ENCODE measurements around the gene ELP4. TPM values are rescaled to one million over a fixed set of nuclear protein-coding genes. Genes with fewer than 3 reads are reported as not detected.

The ELP4 gene
- polyA plus RNA-seq, 3 donors = 6.0 to 17.8 (median 16.4) TPM

GRCh38 chr11:31817621-31818424, 308.3 kb downstream of the ELP4 start:
- intact Hi-C loops (cut with micrococcal nuclease) = no loop called here
- WGBS (ENCODE audit: insufficient coverage) = 4% methylated on average over 50 of the region's 58 CpGs
- no peaks in the 10 kb centered on the region for H3K79me2 ChIP-seq (ENCODE audit: insufficient read depth, low read length)
- H3K9me3 ChIP-seq (replicated peaks in 1 of 2; ENCODE audit: control insufficient read depth in 1 of 2, insufficient read depth in 1 of 2, low read length in 2 of 2) = peaks cover 3 to 85% of the 10 kb centered on the region in 2 donors
- no peaks in the 10 kb centered on the region for H4K20me1 ChIP-seq (ENCODE audit: insufficient read depth, low read length)
- no peak for TF ChIP-seq CTCF (IDR thresholded peaks at IDR 0.05)
- H3K4me3 ChIP-seq (replicated peaks in 1 of 3; ENCODE audit: low read depth in 2 of 3, low read length in 3 of 3) = no peak overlapping the region
- peaks cover 11 to 30% of the 10 kb centered on the region in 2 donors for H3K4me1 ChIP-seq (ENCODE audit: control insufficient read depth in 1 of 2, insufficient read depth in 2 of 2, low read length in 2 of 2)
- peaks cover 90 to 100% of the 10 kb centered on the region in 2 donors for H3K27me3 ChIP-seq (ENCODE audit: control insufficient read depth in 2 of 2, insufficient read depth in 2 of 2, low read length in 2 of 2)
- Mint-ChIP-seq H3K27ac (no peak overlapping the region), H3K9me3 (peaks cover 0 to 45% (median 30%) of the 10 kb centered on the region in 7 donors), H3K27me3 (ENCODE audit: low read depth in 3 of 3) (peaks cover 91 to 100% (median 95%) of the 10 kb centered on the region in 3 donors), H3K36me3 (peaks cover 0 to 4% of the 10 kb centered on the region in 2 donors), H3K4me1 (peaks cover 32% of the 10 kb centered on the region), H3K4me3 (peak overlapping the region in 1 of 2 donors; percentile 86)
- no peak for DNase-seq
- no peaks in the 10 kb centered on the region for H3K36me3 ChIP-seq (replicated peaks in 1 of 2; ENCODE audit: control insufficient read depth in 1 of 2, insufficient read depth in 2 of 2, low read length in 2 of 2)
- no peak overlapping the region for H3K9ac ChIP-seq (ENCODE audit: insufficient read depth, low read length, poor library complexity, severe bottlenecking)
- peak overlapping the region; percentile 30 for H3K4me2 ChIP-seq (replicated peaks; ENCODE audit: extremely low read depth, low read length, poor library complexity, severe bottlenecking)
- peak overlapping the region; percentile 41 for H2AFZ ChIP-seq (ENCODE audit: insufficient read depth, low read depth, low read length, poor library complexity, severe bottlenecking)
- no peak overlapping the region for H3K27ac ChIP-seq (ENCODE audit: low read depth in 1 of 2, low read length in 2 of 2)

GRCh38 chr11:31818425-31818755, 308.8 kb downstream of the ELP4 start:
- intact Hi-C loops (cut with micrococcal nuclease) = no loop called here
- Histone ChIP-seq H3K4me3 (replicated peaks in 1 of 3; ENCODE audit: low read depth in 2 of 3, low read length in 3 of 3) (no peak overlapping the region), H3K9me3 (replicated peaks in 1 of 2; ENCODE audit: control insufficient read depth in 1 of 2, insufficient read depth in 1 of 2, low read length in 2 of 2) (peaks cover 3 to 88% of the 10 kb centered on the region in 2 donors), H3K36me3 (replicated peaks in 1 of 2; ENCODE audit: control insufficient read depth in 1 of 2, insufficient read depth in 2 of 2, low read length in 2 of 2) (no peaks in the 10 kb centered on the region), H3K27me3 (ENCODE audit: control insufficient read depth in 2 of 2, insufficient read depth in 2 of 2, low read length in 2 of 2) (peaks cover 92 to 100% of the 10 kb centered on the region in 2 donors), H3K9ac (ENCODE audit: insufficient read depth, low read length, poor library complexity, severe bottlenecking) (no peak overlapping the region), H2AFZ (ENCODE audit: insufficient read depth, low read depth, low read length, poor library complexity, severe bottlenecking) (peak overlapping the region; percentile 41), H3K4me2 (replicated peaks; ENCODE audit: extremely low read depth, low read length, poor library complexity, severe bottlenecking) (no peak overlapping the region), H4K20me1 (ENCODE audit: insufficient read depth, low read length) (no peaks in the 10 kb centered on the region), H3K79me2 (ENCODE audit: insufficient read depth, low read length) (no peaks in the 10 kb centered on the region), H3K27ac (ENCODE audit: low read depth in 1 of 2, low read length in 2 of 2) (no peak overlapping the region), H3K4me1 (ENCODE audit: control insufficient read depth in 1 of 2, insufficient read depth in 2 of 2, low read length in 2 of 2) (peaks cover 8 to 26% of the 10 kb centered on the region in 2 donors)
- DNase-seq = no peak
- no peak overlapping the region for H3K27ac Mint-ChIP-seq
- H3K27me3 Mint-ChIP-seq (ENCODE audit: low read depth in 3 of 3) = peaks cover 91 to 100% (median 95%) of the 10 kb centered on the region in 3 donors
- H3K4me1 Mint-ChIP-seq = peaks cover 30% of the 10 kb centered on the region
- H3K4me3 Mint-ChIP-seq = peak overlapping the region in 1 of 2 donors; percentile 80
- no peak for TF ChIP-seq CTCF (IDR thresholded peaks at IDR 0.05)
- H3K9me3 Mint-ChIP-seq = peaks cover 0 to 46% (median 31%) of the 10 kb centered on the region in 7 donors
- peaks cover 0 to 4% of the 10 kb centered on the region in 2 donors for H3K36me3 Mint-ChIP-seq
- 0% methylated on average over 7 of the region's 9 CpGs for WGBS (ENCODE audit: insufficient coverage)

Data from CD14-positive monocyte (primary cell).